HG02623 (cell line): Measurements from ENCODE around the gene PPP6R1.

ENCODE experiments used
- ATAC-seq: cut with Tn5 transposase; IDR thresholded peaks from one replicate; pipeline ENCODE4 v1.9.1; 2021; ENCODE audit warnings: moderate library complexity; ENCODE audit not compliant: unreplicated experiment

Gene PPP6R1

GRCh38 chr19:55246462-55247451 lies 12.1 kb downstream of the PPP6R1 start:
- ATAC-seq, result no peak

GRCh38 chr19:55245236-55245904 lies 13.4 kb downstream of the PPP6R1 start:
- ATAC-seq, result no peak

GRCh38 chr19:55244004-55244680 lies 14.7 kb downstream of the PPP6R1 start:
- ATAC-seq, result no peak

- no peak for ATAC-seq
These were observed 16.3 kb downstream of the PPP6R1 start for GRCh38 chr19:55242517-55242916.

- no peak for ATAC-seq
These were observed 16.8 kb downstream of the PPP6R1 start for GRCh38 chr19:55241935-55242464.

GRCh38 chr19:55241143-55241934 lies 17.5 kb downstream of the PPP6R1 start:
- ATAC-seq, result no peak

- no peak for ATAC-seq
These were observed 18.1 kb downstream of the PPP6R1 start for GRCh38 chr19:55240713-55241020.

- ATAC-seq, result no peak
These were observed 19.8 kb downstream of the PPP6R1 start for GRCh38 chr19:55239004-55239403.

- ATAC-seq, result no peak
These were observed 20.8 kb downstream of the PPP6R1 start for GRCh38 chr19:55238030-55238429.

GRCh38 chr19:55232986-55233385 lies 25.8 kb downstream of the PPP6R1 start:
- no peak for ATAC-seq

- no peak for ATAC-seq
These were observed 26.6 kb downstream of the PPP6R1 start for GRCh38 chr19:55232286-55232602.

GRCh38 chr19:55231391-55232285 lies 27.2 kb downstream of the PPP6R1 start:
- ATAC-seq, result no peak

- no peak for ATAC-seq
These were observed 28.0 kb downstream of the PPP6R1 start for GRCh38 chr19:55230780-55231179.

GRCh38 chr19:55230329-55230728 lies 28.5 kb downstream of the PPP6R1 start:
- no peak for ATAC-seq

GRCh38 chr19:55229789-55230182 lies 29.0 kb downstream of the PPP6R1 start:
- no peak for ATAC-seq

- ATAC-seq, result no peak
These were observed 29.6 kb downstream of the PPP6R1 start for GRCh38 chr19:55229145-55229788.

- no peak for ATAC-seq
These were observed 30.3 kb downstream of the PPP6R1 start, which contains the start of gene TMEM86B for GRCh38 chr19:55228403-55229031. Gene TMEM86B, minus strand, starts transcription at chr19:55228763. Its CDS starts 22 bp downstream, at chr19:55228741.

GRCh38 chr19:55228015-55228391 lies 30.8 kb downstream of the PPP6R1 start:
- ATAC-seq, result no peak
